Tibial artery (tissue), 4 donors: Measurements from ENCODE around the gene PUS10.

Experiments
- DNase-seq, 2 donors: peaks; one replicate each; pipeline ENCODE4 v3.0.0-alpha.2; 2019
- H3K27ac ChIP-seq, 2 donors: fragments of 200-600 bp; sonication (generic) in 1 of 2; 1 replicate in 1 of 2; 2 replicates in 1 of 2; pipeline ENCODE4 v1.5.1; 2018 to 2019; ENCODE audit warnings: mild to moderate bottlenecking in 1 of 2
- H3K27me3 ChIP-seq, 2 donors: fragments of 200-600 bp; sonication (generic) in 1 of 2; one replicate each; pipeline versions ENCODE4 v1.5.1 to v1.6.0; 2016 to 2019
- H3K36me3 ChIP-seq, 3 donors: fragments of 200-600 bp; sonication (generic) in 2 of 3; one replicate each; pipeline ENCODE4 v1.5.1; 2016 to 2019; ENCODE audit warnings: mild to moderate bottlenecking in 2 of 3
- H3K4me1 ChIP-seq, 4 donors: fragments of 200-600 bp; sonication (generic) in 2 of 4; 1 replicate in 3 of 4; 2 replicates in 1 of 4; pipeline ENCODE4 v1.5.1; 2016 to 2019
- H3K4me3 ChIP-seq, 2 donors: fragments of 200-600 bp; sonication (generic) in 1 of 2; 1 replicate in 1 of 2; 2 replicates in 1 of 2; pipeline ENCODE4 v1.5.1; 2018 to 2019; ENCODE audit warnings: mild to moderate bottlenecking in 2 of 2
- H3K9me3 ChIP-seq, 3 donors: fragments of 200-600 bp; sonication (generic) in 1 of 3; one replicate each; pipeline ENCODE4 v1.5.1; 2016 to 2019
- CTCF ChIP-seq, 2 experiments: fragments of 200-600 bp in 1 of 2; fragments of 450-650 bp in 1 of 2; IDR thresholded peaks; one replicate each; pipeline ENCODE4 v1.5.1; 2017 to 2019; ENCODE audit warnings: antibody characterized with exemption in 2 of 2, mild to moderate bottlenecking in 1 of 2, moderate library complexity in 1 of 2
- intact Hi-C: fragments of 100-400 bp; cut with DNase I; formaldehyde crosslinking; loops from one replicate; pipeline ENCODE4 v1.15.0; 2023; ENCODE audit warnings: low total_unique reads

Gene PUS10

GRCh38 chr2:60959501-60959900, 58.6 kb downstream of the PUS10 start:
- Histone ChIP-seq H3K36me3 (peaks cover 3 to 7% (median 5%) of the 10 kb centered on the region in 3 donors), H3K9me3 (no peaks in the 10 kb centered on the region), H3K4me3 (no peak overlapping the region), H3K27me3 (no peaks in the 10 kb centered on the region), H3K4me1 (no peaks in the 10 kb centered on the region), H3K27ac (no peak overlapping the region)
- DNase-seq = no peak
- no peak for TF ChIP-seq CTCF (IDR thresholded peaks at IDR 0.05)
- intact Hi-C loops = no loop called here

- peaks cover 6 to 13% (median 11%) of the 10 kb centered on the region in 3 donors for H3K36me3 ChIP-seq
- H3K9me3 ChIP-seq = no peaks in the 10 kb centered on the region
- no peak for TF ChIP-seq CTCF (IDR thresholded peaks at IDR 0.05)
- no peaks in the 10 kb centered on the region for H3K4me1 ChIP-seq
- intact Hi-C loops = no loop called here
- no peaks in the 10 kb centered on the region for H3K27me3 ChIP-seq
- DNase-seq = no peak
- H3K4me3 ChIP-seq = no peak overlapping the region
- H3K27ac ChIP-seq = no peak overlapping the region
Observed at GRCh38 chr2:60958800-60959199, 59.3 kb downstream of the PUS10 start.

- no peaks in the 10 kb centered on the region for H3K9me3 ChIP-seq
- H3K36me3 ChIP-seq = peaks cover 10 to 15% (median 14%) of the 10 kb centered on the region in 3 donors
- no peak for TF ChIP-seq CTCF (IDR thresholded peaks at IDR 0.05)
- no peaks in the 10 kb centered on the region for H3K4me1 ChIP-seq
- DNase-seq = no peak
- H3K4me3 ChIP-seq = no peak overlapping the region
- intact Hi-C loops = no loop called here
- H3K27me3 ChIP-seq = no peaks in the 10 kb centered on the region
- H3K27ac ChIP-seq = no peak overlapping the region
Observed at GRCh38 chr2:60958361-60958760, 59.7 kb downstream of the PUS10 start.

DNA sequence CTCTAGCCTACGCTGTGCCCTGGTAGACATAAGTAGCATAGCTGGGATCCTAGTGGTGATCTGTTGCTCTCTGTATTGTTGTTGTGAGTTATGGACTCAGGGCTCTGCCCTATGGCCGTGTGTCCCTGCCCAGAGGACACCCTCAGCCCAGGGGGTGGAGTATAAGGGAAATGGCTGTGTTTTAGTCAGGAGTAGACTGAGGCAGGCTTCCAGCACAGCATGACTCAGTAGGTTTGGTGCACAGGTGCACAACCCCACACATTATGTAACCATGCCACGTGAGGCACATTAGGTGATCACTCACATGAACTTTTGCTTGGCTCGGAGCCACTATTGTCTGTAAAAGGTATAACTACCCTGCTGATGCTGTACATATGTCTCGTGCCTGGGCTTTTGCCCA, 60.4 kb downstream of the PUS10 start:
- TF ChIP-seq CTCF (IDR thresholded peaks at IDR 0.05) = no peak
- Histone ChIP-seq H3K27ac (no peak overlapping the region), H3K9me3 (no peaks in the 10 kb centered on the region), H3K4me3 (no peak overlapping the region), H3K27me3 (no peaks in the 10 kb centered on the region), H3K4me1 (no peaks in the 10 kb centered on the region), H3K36me3 (peaks cover 15 to 18% (median 16%) of the 10 kb centered on the region in 3 donors)
- intact Hi-C loops = no loop called here
- no peak for DNase-seq

- Histone ChIP-seq H3K36me3 (peaks cover 19 to 21% (median 20%) of the 10 kb centered on the region in 3 donors), H3K27me3 (no peaks in the 10 kb centered on the region), H3K4me1 (no peaks in the 10 kb centered on the region), H3K4me3 (no peak overlapping the region), H3K27ac (no peak overlapping the region), H3K9me3 (no peaks in the 10 kb centered on the region)
- TF ChIP-seq CTCF (IDR thresholded peaks at IDR 0.05) = no peak
- DNase-seq = no peak
- intact Hi-C loops = no loop called here
Observed at GRCh38 chr2:60957224-60957623, 60.8 kb downstream of the PUS10 start.

DNA sequence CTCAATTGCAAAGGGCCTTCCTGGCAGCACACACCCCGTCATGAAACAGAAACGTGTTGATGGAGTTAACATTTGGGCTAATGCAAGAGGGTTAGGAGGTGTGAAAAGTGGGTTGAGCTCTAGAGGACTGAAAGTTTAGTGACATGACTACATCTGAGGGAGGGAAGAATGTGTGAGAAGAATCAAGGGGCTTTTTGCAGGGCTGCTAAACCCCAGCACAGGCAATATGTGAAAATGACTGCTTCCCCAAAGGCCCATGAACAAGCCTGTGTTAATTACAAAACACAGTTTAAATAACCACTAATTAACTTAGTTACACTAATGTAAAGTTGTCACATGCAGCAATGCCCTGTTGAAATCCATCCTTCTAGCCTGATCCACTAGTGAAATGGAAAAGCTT, 63.9 kb downstream of the PUS10 start:
- H3K27ac ChIP-seq = no peak overlapping the region
- H3K9me3 ChIP-seq = no peaks in the 10 kb centered on the region
- H3K36me3 ChIP-seq = peaks cover 15 to 19% (median 16%) of the 10 kb centered on the region in 3 donors
- TF ChIP-seq CTCF (IDR thresholded peaks at IDR 0.05) = no peak
- no peak overlapping the region for H3K4me3 ChIP-seq
- H3K4me1 ChIP-seq = no peaks in the 10 kb centered on the region
- DNase-seq = no peak
- H3K27me3 ChIP-seq = no peaks in the 10 kb centered on the region
- intact Hi-C loops = no loop called here
